Ascending aorta (tissue), 2 donors: ENCODE measurements around the gene CELSR1. TPM values are rescaled to one million over a fixed set of nuclear protein-coding genes. Genes with fewer than 3 reads are reported as not detected.
"Not testable (repeated sequence)": the region's sequence is repeated elsewhere in the genome, so short reads cannot be mapped to it uniquely, and the experiment has no call there.

ENCODE experiments used
- DNase-seq, 2 donors: peaks; one replicate each; pipeline ENCODE4 v3.0.0-alpha.2; 2019; ENCODE audit warnings: low spot score in 2 of 2
- H3K27ac ChIP-seq, 2 donors: fragments of 200-600 bp; sonication (generic); one replicate each; pipeline ENCODE4 v1.5.1; 2016 to 2017; ENCODE audit warnings: mild to moderate bottlenecking in 1 of 2
- H3K27me3 ChIP-seq: fragments of 200-600 bp; sonication (generic); one replicate; pipeline ENCODE4 v1.5.1; 2017
- H3K36me3 ChIP-seq, 2 donors: fragments of 200-600 bp; sonication (generic); one replicate each; pipeline ENCODE4 v1.5.1; 2016
- H3K4me1 ChIP-seq, 2 donors: fragments of 200-600 bp; sonication (generic); one replicate each; pipeline ENCODE4 v1.5.1; 2016 to 2017; ENCODE audit warnings: mild to moderate bottlenecking in 1 of 2
- H3K4me3 ChIP-seq, 2 donors: fragments of 200-600 bp; sonication (generic); one replicate each; pipeline ENCODE4 v1.5.1; 2016 to 2017; ENCODE audit warnings: mild to moderate bottlenecking in 1 of 2
- H3K9me3 ChIP-seq, 2 donors: fragments of 200-600 bp; sonication (generic); one replicate each; pipeline ENCODE4 v1.5.1; 2016
- CTCF ChIP-seq, 3 experiments: fragments of 200-600 bp in 2 of 3; fragments of 450-650 bp in 1 of 3; sonication (generic) in 2 of 3; IDR thresholded peaks; one replicate each; pipeline ENCODE4 v1.5.1; 2016 to 2019; ENCODE audit warnings: antibody characterized with exemption in 3 of 3, mild to moderate bottlenecking in 1 of 3, moderate library complexity in 1 of 3
- intact Hi-C: fragments of 100-400 bp; cut with DNase I; formaldehyde crosslinking; loops from one replicate; pipeline ENCODE4 v1.15.1; 2023
- total RNA-seq: library from RNA; depleted of rRNA; stranded (reverse); fragments of >200 nt; gene quantifications from one replicate; pipeline ENCODE4 v1.1.0, GENCODE V29; 2016

Gene CELSR1
- total RNA-seq, 1 donor from 2014 or later: 10.5 TPM

- no peak for TF ChIP-seq CTCF (IDR thresholded peaks at IDR 0.05)
- Histone ChIP-seq H3K27ac (no peak overlapping the region), H3K9me3 (no peaks in the 10 kb centered on the region), H3K36me3 (no peaks in the 10 kb centered on the region), H3K4me3 (no peak overlapping the region), H3K27me3 (no peaks in the 10 kb centered on the region), H3K4me1 (no peaks in the 10 kb centered on the region)
- DNase-seq: no peak
- intact Hi-C loops: no loop called here
Measured at GRCh38 chr22:46401370-46401769, 136.1 kb downstream of the CELSR1 start.

- Histone ChIP-seq H3K36me3 (no peaks in the 10 kb centered on the region), H3K27me3 (no peaks in the 10 kb centered on the region), H3K9me3 (no peaks in the 10 kb centered on the region), H3K4me3 (no peak overlapping the region), H3K27ac (no peak overlapping the region), H3K4me1 (no peaks in the 10 kb centered on the region)
- no peak for TF ChIP-seq CTCF (IDR thresholded peaks at IDR 0.05)
- DNase-seq: no peak
- intact Hi-C loops: no loop called here
Measured at GRCh38 chr22:46399251-46400024, 138.0 kb downstream of the CELSR1 start.

GRCh38 chr22:46397951-46398350, 139.5 kb downstream of the CELSR1 start:
- H3K27me3 ChIP-seq: no peaks in the 10 kb centered on the region
- no peak for DNase-seq
- H3K4me3 ChIP-seq: no peak overlapping the region
- H3K27ac ChIP-seq: no peak overlapping the region
- no peaks in the 10 kb centered on the region for H3K9me3 ChIP-seq
- intact Hi-C loops: no loop called here
- no peaks in the 10 kb centered on the region for H3K36me3 ChIP-seq
- TF ChIP-seq CTCF (IDR thresholded peaks at IDR 0.05): no peak
- H3K4me1 ChIP-seq: no peaks in the 10 kb centered on the region

GRCh38 chr22:46397514-46397913, 139.9 kb downstream of the CELSR1 start:
- intact Hi-C loops: no loop called here

DNA sequence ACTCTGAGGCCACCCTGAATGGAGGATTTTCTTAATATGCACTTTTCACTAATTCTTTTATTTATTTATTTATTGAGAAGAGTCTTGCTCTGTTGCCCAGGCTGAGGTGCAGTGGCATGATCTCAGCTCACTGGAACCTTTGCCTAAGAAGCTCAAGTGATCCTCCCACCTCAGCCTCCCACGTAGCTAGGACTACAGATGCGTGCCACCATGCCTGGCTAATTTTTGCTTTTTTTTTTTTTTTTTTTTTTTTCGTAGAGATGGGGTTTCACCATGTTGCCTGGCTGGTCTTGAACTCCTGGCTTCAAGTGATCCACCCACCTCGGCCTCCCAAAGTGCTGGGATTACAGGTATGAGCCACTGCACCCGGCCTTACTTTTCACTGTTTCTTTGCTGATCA, 140.4 kb downstream of the CELSR1 start:
- intact Hi-C loops, H3K9me3 ChIP-seq, H3K4me3 ChIP-seq, DNase-seq, H3K4me1 ChIP-seq, H3K27ac ChIP-seq, H3K27me3 ChIP-seq, H3K36me3 ChIP-seq: not testable (repeated sequence)

More at GRCh38 chr22:46397514-46397913, 139.9 kb downstream of the CELSR1 start:
- no peaks in the 10 kb centered on the region for H3K4me1 ChIP-seq
- no peaks in the 10 kb centered on the region for H3K9me3 ChIP-seq
- TF ChIP-seq CTCF (IDR thresholded peaks at IDR 0.05): no peak
- DNase-seq: no peak
- H3K4me3 ChIP-seq: no peak overlapping the region
- no peaks in the 10 kb centered on the region for H3K27me3 ChIP-seq
- H3K36me3 ChIP-seq: no peaks in the 10 kb centered on the region
- H3K27ac ChIP-seq: no peak overlapping the region

DNA sequence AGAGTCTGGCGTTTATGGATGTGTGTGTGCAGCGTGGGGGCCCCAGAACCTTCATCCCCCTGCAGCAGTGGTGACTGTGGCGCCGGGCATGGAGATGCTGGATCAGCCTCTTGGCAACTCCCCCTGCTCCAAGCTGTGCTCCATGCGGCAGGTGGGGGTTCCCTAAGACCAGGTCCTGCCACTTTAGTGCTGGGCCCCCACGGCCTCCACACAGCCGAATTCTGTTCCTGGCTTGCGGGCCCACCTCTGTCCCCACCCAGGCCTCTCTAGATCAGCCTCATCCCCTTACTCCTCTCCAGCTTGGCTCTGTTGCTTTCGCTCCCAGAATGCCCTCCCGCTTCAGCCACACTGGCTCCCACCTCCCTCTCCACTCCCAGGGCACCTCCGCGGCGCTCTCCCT, 142.3 kb downstream of the CELSR1 start:
- H3K36me3 ChIP-seq: no peaks in the 10 kb centered on the region
- no peak for DNase-seq
- no peaks in the 10 kb centered on the region for H3K4me1 ChIP-seq
- TF ChIP-seq CTCF (IDR thresholded peaks at IDR 0.05): no peak
- no peaks in the 10 kb centered on the region for H3K9me3 ChIP-seq
- no peak overlapping the region for H3K27ac ChIP-seq
- intact Hi-C loops: no loop called here
- no peaks in the 10 kb centered on the region for H3K27me3 ChIP-seq
- H3K4me3 ChIP-seq: no peak overlapping the region
